ENCODE data around the gene SEMA6A.

- TF ChIP-seq CTCF (optimal IDR thresholded peaks at IDR 0.05 in 1 of 3, IDR thresholded peaks at IDR 0.05 in 1 of 3, conservative IDR thresholded peaks at IDR 0.05 in 1 of 3; ENCODE audit: extremely low read depth in 1 of 3, insufficient read depth in 2 of 3, low read length in 3 of 3) = no peak
- no peak for TF ChIP-seq EZH2 (IDR thresholded peaks at IDR 0.05; ENCODE audit: low read length)
Observed at GRCh38 chr5:116504593-116505166, 69.9 kb downstream of the SEMA6A start.
